OCI-LY7 (cell line): ENCODE measurements around the gene NOL3. TPM values are rescaled to one million over a fixed set of nuclear protein-coding genes. Genes with fewer than 3 reads are reported as not detected.

Source experiments
- BruUV-seq: library from RNA; stranded (reverse); fragments of 400-500 nt; replicated peaks from 2 replicates; lab custom pipeline; 2021; lab: Mats Ljungman, UMichigan
- CTCF ChIA-PET: fragments of 300-600 bp; sonication (Branson Sonifier 250); formaldehyde crosslinking; loops from one replicate; lab custom pipeline; 2022; ENCODE audit warnings: antibody characterized with exemption; ENCODE audit not compliant: unreplicated experiment; lab: Charles Lee
- POLR2A ChIA-PET: fragments of 300-600 bp; sonication (Branson Sonifier 250); formaldehyde crosslinking; loops from one replicate; lab custom pipeline; 2022; ENCODE audit warnings: antibody characterized with exemption; lab: Charles Lee
- DNase-seq: peaks from one replicate; pipeline ENCODE4 v3.0.0-alpha.2; 2015; ENCODE audit warnings: low spot score
- H2AFZ ChIP-seq: fragments of 200-600 bp; sonication (generic), shearing (Covaris generic); 2 replicates; pipeline ENCODE4 v1.6.1; 2014; ENCODE audit warnings: mild to moderate bottlenecking, antibody characterized with exemption, low read length, moderate library complexity
- H3K27ac ChIP-seq: fragments of 200-600 bp; sonication (generic); 2 replicates; pipeline ENCODE4 v1.5.1; 2014; ENCODE audit warnings: mixed run types, low read depth, mild to moderate bottlenecking, moderate library complexity, low read length, inconsistent platforms; ENCODE audit not compliant: poor library complexity, severe bottlenecking
- H3K36me3 ChIP-seq: fragments of 200-600 bp; sonication (generic); 2 replicates; pipeline ENCODE4 v1.6.1; 2014; ENCODE audit warnings: mild to moderate bottlenecking, antibody characterized with exemption, low read length, moderate library complexity, mixed read lengths; ENCODE audit not compliant: insufficient read depth
- H3K4me1 ChIP-seq: fragments of 200-600 bp; sonication (generic); 2 replicates; pipeline ENCODE4 v1.5.1; 2014; ENCODE audit warnings: mild to moderate bottlenecking, low read length; ENCODE audit not compliant: insufficient read depth, poor library complexity, severe bottlenecking
- H3K4me2 ChIP-seq: fragments of 200-600 bp; sonication (generic); 2 replicates; pipeline ENCODE4 v1.6.1; 2014; ENCODE audit warnings: mild to moderate bottlenecking, low read length
- H3K4me3 ChIP-seq: fragments of 200-600 bp; sonication (generic); 2 replicates; pipeline ENCODE4 v1.5.1; 2014; ENCODE audit warnings: mild to moderate bottlenecking, low read depth, low read length; ENCODE audit not compliant: poor library complexity, severe bottlenecking
- H3K79me2 ChIP-seq: fragments of 200-600 bp; sonication (generic); 2 replicates; pipeline ENCODE4 v1.6.1; 2016; ENCODE audit warnings: low read depth, mild to moderate bottlenecking, low read length, moderate library complexity, mixed read lengths; ENCODE audit not compliant: insufficient read depth
- H3K9me2 ChIP-seq: fragments of 200-600 bp; sonication (generic); 2 replicates; pipeline ENCODE4 v1.6.1; 2016; ENCODE audit warnings: mild to moderate bottlenecking, low read length, mixed read lengths; ENCODE audit not compliant: insufficient read depth
- H3K9me3 ChIP-seq: fragments of 200-600 bp; sonication (generic); 2 replicates; pipeline ENCODE4 v1.6.1; 2014; ENCODE audit warnings: mild to moderate bottlenecking, mixed run types, low read length, mixed read lengths
- H4K20me1 ChIP-seq: fragments of 200-600 bp; sonication (generic); 2 replicates; pipeline ENCODE4 v1.6.1; 2014; ENCODE audit warnings: mild to moderate bottlenecking, antibody characterized with exemption, low read length, moderate library complexity, mixed read lengths; ENCODE audit not compliant: insufficient read depth
- CTCF ChIP-seq: fragments of 200-600 bp; sonication (generic); conservative IDR thresholded peaks from 2 replicates; pipeline ENCODE4 v1.5.1; 2014; ENCODE audit warnings: mild to moderate bottlenecking, antibody characterized with exemption, low read length, moderate library complexity, mixed read lengths
- EZH2phosphoT487 ChIP-seq: fragments of 200-600 bp; sonication (generic); IDR thresholded peaks from 2 replicates; pipeline ENCODE4 v1.6.1; 2018; ENCODE audit warnings: low read depth, borderline replicate concordance, mild to moderate bottlenecking, mixed run types, antibody characterized with exemption, low read length, moderate library complexity, mixed read lengths
- intact Hi-C: fragments of 100-400 bp; cut with micrococcal nuclease; formaldehyde crosslinking; loops from one replicate; pipeline ENCODE4 v1.10.0; 2022; ENCODE audit not compliant: unreplicated experiment
- total RNA-seq, 2 experiments: library from RNA; depleted of rRNA in 1 of 2; stranded (reverse); fragments of >200 nt in 1 of 2; shearing (Covaris generic) in 1 of 2; gene quantifications; 2 replicates each; pipeline ENCODE4 v1.2.3, GENCODE V29; 2014 to 2022

NOL3 gene
- total RNA-seq, 2 experiments from 2014 or later = 2.2 to 4.4 TPM

- Histone ChIP-seq H3K4me1 (peaks cover 20% of the 10 kb centered on the region), H4K20me1 (no peaks in the 10 kb centered on the region), H3K4me3 (no peak overlapping the region), H3K79me2 (no peaks in the 10 kb centered on the region), H3K9me2 (no peaks in the 10 kb centered on the region), H3K4me2 (peak overlapping the region; percentile 27; the same call in 1 of the 2 replicates), H3K27ac (no peak overlapping the region), H2AFZ (no peak overlapping the region), H3K9me3 (no peaks in the 10 kb centered on the region), H3K36me3 (no peaks in the 10 kb centered on the region)
- ChIA-PET CTCF (no interaction called here), POLR2A (no interaction called here)
- intact Hi-C loops = no loop called here
- BruUV-seq = no TSS peak
- no peak for DNase-seq
- TF ChIP-seq EZH2phosphoT487 (no peak), CTCF (no peak)
These were observed 7.7 kb upstream of the NOL3 start for GRCh38 chr16:67162506-67163163.

DNA sequence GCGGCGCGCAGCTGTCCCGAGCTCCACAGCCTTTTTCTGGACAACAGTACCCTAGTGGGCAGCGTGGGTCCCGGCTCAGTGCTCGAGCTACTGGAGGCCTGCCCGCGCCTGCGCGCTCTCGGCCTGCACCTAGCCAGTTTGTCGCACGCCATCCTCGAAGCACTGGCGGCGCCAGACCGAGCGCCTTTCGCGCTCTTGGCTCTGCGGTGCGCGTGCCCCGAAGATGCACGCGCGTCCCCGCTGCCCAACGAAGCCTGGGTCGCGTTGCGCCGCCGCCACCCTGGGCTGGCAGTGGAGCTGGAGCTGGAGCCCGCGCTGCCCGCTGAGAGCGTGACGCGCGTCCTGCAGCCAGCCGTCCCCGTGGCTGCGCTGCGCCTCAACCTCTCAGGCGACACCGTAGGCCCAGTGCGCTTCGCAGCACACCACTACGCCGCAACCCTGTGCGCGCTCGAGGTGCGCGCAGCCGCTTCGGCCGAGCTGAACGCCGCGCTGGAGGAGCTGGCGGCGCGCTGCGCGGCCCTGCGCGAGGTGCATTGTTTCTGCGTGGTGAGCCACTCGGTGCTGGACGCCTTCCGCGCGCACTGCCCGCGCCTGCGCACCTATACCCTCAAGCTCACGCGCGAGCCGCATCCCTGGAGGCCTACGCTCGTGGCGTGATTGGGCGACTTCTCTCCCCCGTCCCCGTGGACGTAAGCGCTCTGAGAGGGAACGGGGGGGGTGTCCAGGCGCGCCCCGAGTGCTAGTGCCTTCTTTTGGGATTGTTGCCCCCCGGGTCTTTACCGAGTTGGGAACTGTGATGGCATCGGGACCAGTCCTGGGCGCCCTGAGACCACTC, 7.0 kb upstream of the NOL3 start:
- ChIA-PET POLR2A (no interaction called here), CTCF (interaction anchor here (0.6 kb wide), 1 partner anchor 62 kb away, joined by 3 read pairs; no protein-coding TSS in a partner anchor)
- H3K27ac ChIP-seq = no peak overlapping the region
- H3K4me3 ChIP-seq = no peak overlapping the region
- TF ChIP-seq CTCF (no peak), EZH2phosphoT487 (no peak)
- intact Hi-C loops = no loop called here
- DNase-seq = no peak
- no peaks in the 10 kb centered on the region for H3K9me3 ChIP-seq
- H4K20me1 ChIP-seq = no peaks in the 10 kb centered on the region
- H3K4me1 ChIP-seq = peaks cover 13% of the 10 kb centered on the region
- H2AFZ ChIP-seq = no peak overlapping the region
- H3K4me2 ChIP-seq = peak overlapping the region; percentile 27; the same call in 1 of the 2 replicates
- no TSS peak for BruUV-seq
- no peaks in the 10 kb centered on the region for H3K36me3 ChIP-seq
- H3K79me2 ChIP-seq = no peaks in the 10 kb centered on the region
- no peaks in the 10 kb centered on the region for H3K9me2 ChIP-seq
